H1 (cell line): Measurements from ENCODE around the gene GRK5. TPM values are rescaled to one million over a fixed set of nuclear protein-coding genes. Genes with fewer than 3 reads are reported as not detected.

Experiments used
- CTCF ChIA-PET: fragments of 300-600 bp; sonication (Branson Sonifier 250); formaldehyde crosslinking; loops from one replicate; lab custom pipeline; 2021; ENCODE audit not compliant: partially characterized antibody; lab: Charles Lee
- POLR2A ChIA-PET: fragments of 300-600 bp; sonication (Branson Sonifier 250); formaldehyde crosslinking; loops from one replicate; lab custom pipeline; 2021; ENCODE audit warnings: inconsistent platforms; ENCODE audit not compliant: partially characterized antibody; lab: Charles Lee
- DNase-seq, 2 experiments: peaks; one replicate each; pipeline versions ENCODE4 v3.0.0 to v3.0.0-alpha.2; 2010 to 2022; ENCODE audit warnings: low spot score in 2 of 2, low read depth in 1 of 2, mixed read lengths in 1 of 2
- FAIRE-seq: peaks from 2 replicates; lab custom pipeline; 2011; peaks lifted over from hg19 to GRCh38; lab: Jason Lieb, UNC
- H2AFZ ChIP-seq: 2 replicates; pipeline ENCODE4 v1.8.1; 2012; ENCODE audit warnings: low read length, inconsistent platforms
- H2AK5ac ChIP-seq: 2 replicates; pipeline ENCODE4 v1.6.1; 2013; ENCODE audit warnings: low read depth, low read length
- H2BK120ac ChIP-seq: replicated peaks from 2 replicates; pipeline ENCODE3; 2013; ENCODE audit warnings: low read depth, low read length, inconsistent platforms
- H2BK12ac ChIP-seq: 2 replicates; pipeline ENCODE4 v1.6.1; 2013; ENCODE audit warnings: low read depth, low read length
- H2BK15ac ChIP-seq: 2 replicates; pipeline ENCODE4 v1.6.1; 2013; ENCODE audit warnings: low read length
- H2BK20ac ChIP-seq: 2 replicates; pipeline ENCODE4 v1.6.1; 2013; ENCODE audit warnings: low read length
- H2BK5ac ChIP-seq: 2 replicates; pipeline ENCODE4 v1.6.1; 2013; ENCODE audit warnings: low read depth, low read length
- H3K14ac ChIP-seq: 2 replicates; pipeline ENCODE4 v1.6.1; 2013; ENCODE audit warnings: inconsistent platforms; ENCODE audit not compliant: insufficient read length
- H3K18ac ChIP-seq: 2 replicates; pipeline ENCODE4 v1.6.1; 2013; ENCODE audit warnings: low read length; ENCODE audit errors: extremely low read depth
- H3K23ac ChIP-seq: 2 replicates; pipeline ENCODE4 v1.6.1; 2013; ENCODE audit warnings: inconsistent platforms; ENCODE audit not compliant: insufficient read length
- H3K23me2 ChIP-seq: 2 replicates; pipeline ENCODE4 v1.6.1; 2013; ENCODE audit warnings: low read depth, low read length
- H3K27ac ChIP-seq: 2 replicates; pipeline ENCODE4 v1.6.1; 2011; ENCODE audit warnings: low read depth, low read length, inconsistent platforms
- H3K27me3 ChIP-seq, 4 experiments: replicated peaks in 1 of 4; 1 replicate in 1 of 4; 2 replicates in 3 of 4; pipeline versions ENCODE4 v1.6.1 to v1.8.1; 2011 to 2013; ENCODE audit warnings: low read length in 3 of 4, mild to moderate bottlenecking in 3 of 4, inconsistent platforms in 2 of 4, mixed read lengths in 2 of 4, moderate library complexity in 1 of 4; ENCODE audit not compliant: control insufficient read depth in 3 of 4, insufficient read depth in 3 of 4; ENCODE audit errors: extremely low read depth in 1 of 4
- H3K36me3 ChIP-seq, 4 experiments: 2 replicates each; pipeline versions ENCODE4 v1.6.1 to v1.8.1; 2011 to 2013; ENCODE audit warnings: mild to moderate bottlenecking in 4 of 4, low read length in 3 of 4, moderate library complexity in 2 of 4, control low read depth in 1 of 4, inconsistent platforms in 1 of 4; ENCODE audit not compliant: insufficient read depth in 4 of 4, control insufficient read depth in 2 of 4
- H3K4ac ChIP-seq: replicated peaks from 2 replicates; pipeline ENCODE3; 2013; ENCODE audit warnings: low read length, low read depth, mixed read lengths, inconsistent platforms; ENCODE audit not compliant: insufficient read length
- H3K4me1 ChIP-seq, 4 experiments: replicated peaks in 1 of 4; 1 replicate in 1 of 4; 2 replicates in 3 of 4; pipeline versions ENCODE4 v1.6.1 to v1.8.1; 2011 to 2013; ENCODE audit warnings: low read length in 3 of 4, inconsistent platforms in 2 of 4, mixed read lengths in 1 of 4; ENCODE audit not compliant: insufficient read depth in 4 of 4, control insufficient read depth in 3 of 4
- H3K4me2 ChIP-seq, 2 experiments: 2 replicates each; pipeline versions ENCODE4 v1.6.1 to v1.8.1; 2011 to 2013; ENCODE audit warnings: low read depth in 2 of 2, low read length in 2 of 2, control low read depth in 1 of 2, inconsistent platforms in 1 of 2, mild to moderate bottlenecking in 1 of 2; ENCODE audit not compliant: insufficient read depth in 1 of 2
- H3K4me3 ChIP-seq, 4 experiments: fragments of 200-600, 300-600 bp in 1 of 4; sonication (generic), shearing (Covaris generic), sonication (Bioruptor Twin) in 1 of 4; 2 replicates each; pipeline versions ENCODE4 v1.5.1 to v1.8.1; 2011 to 2016; ENCODE audit warnings: low read length in 4 of 4, low read depth in 3 of 4, control low read depth in 2 of 4, inconsistent platforms in 2 of 4, mild to moderate bottlenecking in 2 of 4, mixed read lengths in 1 of 4, moderate library complexity in 1 of 4; ENCODE audit not compliant: insufficient read depth in 2 of 4; ENCODE audit errors: extremely low read depth in 1 of 4
- H3K56ac ChIP-seq: replicated peaks from 2 replicates; pipeline ENCODE3; 2013; ENCODE audit warnings: low read depth, mild to moderate bottlenecking, mixed read lengths, low read length, inconsistent platforms; ENCODE audit not compliant: insufficient read length
- H3K79me1 ChIP-seq: 2 replicates; pipeline ENCODE4 v1.6.1; 2013; ENCODE audit warnings: low read depth, low read length, control low read depth
- H3K79me2 ChIP-seq, 2 experiments: 2 replicates each; pipeline versions ENCODE4 v1.6.1 to v1.8.1; 2012 to 2013; ENCODE audit warnings: low read length in 2 of 2, mild to moderate bottlenecking in 2 of 2, inconsistent platforms in 1 of 2; ENCODE audit not compliant: insufficient read depth in 2 of 2, control insufficient read depth in 1 of 2
- H3K9ac ChIP-seq, 4 experiments: replicated peaks in 1 of 4; 1 replicate in 1 of 4; 2 replicates in 3 of 4; pipeline versions ENCODE4 v1.6.1 to v1.8.1; 2011 to 2013; ENCODE audit warnings: low read depth in 3 of 4, low read length in 3 of 4, control low read depth in 2 of 4, mild to moderate bottlenecking in 2 of 4, moderate library complexity in 2 of 4, inconsistent platforms in 1 of 4; ENCODE audit errors: extremely low read depth in 1 of 4
- H3K9me3 ChIP-seq, 2 experiments: 2 replicates each; pipeline versions ENCODE4 v1.6.1 to v1.8.1; 2012 to 2013; ENCODE audit warnings: mild to moderate bottlenecking in 2 of 2, moderate library complexity in 2 of 2, control low read depth in 1 of 2, inconsistent platforms in 1 of 2, low read depth in 1 of 2, low read length in 1 of 2, mixed read lengths in 1 of 2; ENCODE audit not compliant: insufficient read depth in 2 of 2
- H4K20me1 ChIP-seq, 2 experiments: replicated peaks in 1 of 2; 2 replicates each; pipeline versions ENCODE3 to v1.8.1; 2011 to 2013; ENCODE audit warnings: inconsistent platforms in 2 of 2, low read length in 2 of 2, mild to moderate bottlenecking in 1 of 2; ENCODE audit not compliant: insufficient read depth in 2 of 2, control insufficient read depth in 1 of 2
- H4K5ac ChIP-seq: 2 replicates; pipeline ENCODE4 v1.6.1; 2013; ENCODE audit warnings: low read length, low read depth, mixed read lengths, inconsistent platforms; ENCODE audit not compliant: insufficient read length
- H4K8ac ChIP-seq: 2 replicates; pipeline ENCODE4 v1.8.0; 2013; ENCODE audit warnings: mild to moderate bottlenecking, moderate library complexity, low read length, inconsistent platforms; ENCODE audit not compliant: insufficient read depth; ENCODE audit errors: extremely low read depth
- H4K91ac ChIP-seq: replicated peaks from 2 replicates; pipeline ENCODE3; 2013; ENCODE audit warnings: low read length, mixed read lengths, inconsistent platforms; ENCODE audit not compliant: insufficient read length
- CREB1 ChIP-seq: IDR thresholded peaks from 2 replicates; pipeline ENCODE4 v1.6.1; 2012; ENCODE audit warnings: inconsistent platforms
- HDAC6 ChIP-seq: IDR thresholded peaks from one replicate; pipeline ENCODE4 v1.7.1; 2012; ENCODE audit warnings: low read depth, mild to moderate bottlenecking, inconsistent platforms, low read length, moderate library complexity
- JUND ChIP-seq: IDR thresholded peaks from 2 replicates; pipeline ENCODE4 v1.6.1; 2011; ENCODE audit warnings: mild to moderate bottlenecking, improper control_type of control experiment, low read length
- KDM4A ChIP-seq: IDR thresholded peaks from one replicate; pipeline ENCODE4 v1.7.1; 2012; ENCODE audit warnings: low read depth, mild to moderate bottlenecking, moderate library complexity, low read length, inconsistent platforms; ENCODE audit not compliant: severe bottlenecking
- POU5F1 ChIP-seq: IDR thresholded peaks from 2 replicates; pipeline ENCODE4 v1.6.1; 2011; ENCODE audit warnings: low read depth, mild to moderate bottlenecking, low read length, moderate library complexity
- SAP30 ChIP-seq: fragments of 300-600 bp; sonication (generic); IDR thresholded peaks from 2 replicates; pipeline ENCODE4 v1.7.1; 2012; ENCODE audit warnings: low read length, moderate library complexity, mild to moderate bottlenecking, inconsistent platforms; ENCODE audit not compliant: insufficient read depth, insufficient replicate concordance
- SP2 ChIP-seq: IDR thresholded peaks from 2 replicates; pipeline ENCODE4 v1.6.1; 2012; ENCODE audit warnings: mild to moderate bottlenecking, low read length, inconsistent platforms
- YY1 ChIP-seq: IDR thresholded peaks from 2 replicates; pipeline ENCODE4 v1.6.1; 2011; ENCODE audit warnings: low read depth, mild to moderate bottlenecking, low read length
- WGBS, 2 experiments: shearing (Covaris generic) in 1 of 2; methylation state at CpG; one replicate each; pipeline versions ENCODE4 v1.1.6 to v1.1.7; 2013 to 2015; ENCODE audit warnings: low lambda C conversion rate in 2 of 2, mixed read lengths in 2 of 2, inconsistent platforms in 1 of 2, low coverage in 1 of 2, missing lambda C conversion rate in 1 of 2; ENCODE audit not compliant: insufficient replicate concordance in 2 of 2, insufficient coverage in 1 of 2, insufficient read length in 1 of 2; ENCODE audit errors: extremely low coverage in 1 of 2, missing lambda C conversion rate in 1 of 2; 5-methylcytosine and 5-hydroxymethylcytosine counted together
- polyA plus RNA-seq, 7 experiments: library from polyadenylated mRNA; depleted of rRNA in 3 of 7; stranded (reverse) in 5 of 7; unstranded in 2 of 7; fragments of >200 nt in 5 of 7; fragments of 200-250 nt in 2 of 7; gene quantifications; 1 replicate in 5 of 7; 2 replicates in 1 of 7; 4 replicates in 1 of 7; pipeline versions ENCODE4 v1.2.1 to v1.2.3, GENCODE V29; 2011 to 2013; ENCODE audit warnings: missing spikeins in 2 of 7, mixed read lengths in 2 of 7
- total RNA-seq: library from RNA; stranded (reverse); fragmentation: NEBNext Ultra II Directional; extraction: Animal tissue kit (Norgen Biotek cat#: 25700); gene quantifications from 2 replicates; pipeline ENCODE4 v1.2.1, GENCODE V29; 2021

Gene GRK5
- total and polyA plus RNA-seq, 2 of the 8 experiments (the other 6 are each of a cell fraction or from before 2014, with no cell fraction given) = 0.54 to 2.5 TPM

DNA sequence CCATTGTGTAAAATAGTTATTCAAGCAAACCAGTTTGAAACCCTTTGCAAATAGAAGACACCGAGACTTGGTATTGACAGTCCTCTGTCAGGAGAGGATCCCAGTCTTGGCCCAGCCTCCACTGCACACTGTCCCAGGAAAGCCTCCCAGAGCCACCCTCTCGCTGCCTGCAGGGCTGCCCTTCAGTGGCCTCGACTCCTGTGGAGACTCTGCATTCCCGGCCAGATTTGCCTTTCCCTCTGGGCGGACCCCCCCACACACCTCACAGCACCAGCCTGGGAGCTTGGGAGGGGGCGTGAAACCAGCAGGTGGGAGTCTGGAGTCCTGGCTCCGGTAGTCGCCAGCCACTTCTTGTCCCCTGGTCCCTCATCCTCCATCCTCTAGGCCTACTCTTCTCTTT, 48.7 kb downstream of the GRK5 start:
- no peak overlapping the region for H3K9ac ChIP-seq
- H2AFZ ChIP-seq = no peak overlapping the region
- no peak overlapping the region for H2AK5ac ChIP-seq
- H3K4me1 ChIP-seq = peaks cover 0 to 4% (median 2%) of the 10 kb centered on the region in 4 experiments; a peak in 2 of 7 replicates
- no peak overlapping the region for H2BK5ac ChIP-seq
- peaks cover 0 to 9% (median 6%) of the 10 kb centered on the region in 4 experiments; a peak in 4 of 7 replicates for H3K27me3 ChIP-seq
- FAIRE-seq (no peak), DNase-seq (no peak)
- WGBS, 2 experiments = 82% methylated on average over 8 of the region's 8 CpGs; no CpG with 5 or more reads in 1 of the 2 experiments
- no peak overlapping the region for H2BK15ac ChIP-seq
- H3K4me3 ChIP-seq = no peak overlapping the region
- no peak overlapping the region for H3K4me2 ChIP-seq
- POLR2A ChIA-PET = interaction anchor here (0.5 kb wide), 1 partner anchor 48 kb away, joined by 3 read pairs; no protein-coding TSS in a partner anchor
- H3K23me2 ChIP-seq = no peaks in the 10 kb centered on the region
- H3K79me2 ChIP-seq = no peaks in the 10 kb centered on the region
- H4K8ac ChIP-seq = no peak overlapping the region
- no peak overlapping the region for H4K5ac ChIP-seq
- peaks cover 0 to 5% of the 10 kb centered on the region in 2 experiments for H4K20me1 ChIP-seq
- no peak overlapping the region for H3K18ac ChIP-seq
- H3K79me1 ChIP-seq = no peaks in the 10 kb centered on the region
- no peaks in the 10 kb centered on the region for H3K36me3 ChIP-seq
- no peak overlapping the region for H2BK12ac ChIP-seq
- no peak overlapping the region for H3K23ac ChIP-seq
- no peak overlapping the region for H3K4ac ChIP-seq
- no peak overlapping the region for H3K14ac ChIP-seq
- H3K56ac ChIP-seq = no peak overlapping the region
- H2BK20ac ChIP-seq = no peak overlapping the region
- H4K91ac ChIP-seq = no peak overlapping the region
- H3K9me3 ChIP-seq = no peaks in the 10 kb centered on the region; a peak in 1 of 4 replicates
- no peak overlapping the region for H2BK120ac ChIP-seq
- no peak for TF ChIP-seq POU5F1
- no peak for TF ChIP-seq JUND
- no peak for TF ChIP-seq SAP30
- no peak for TF ChIP-seq KDM4A
- TF ChIP-seq CREB1 = no peak
- no peak for TF ChIP-seq YY1
- TF ChIP-seq HDAC6 = no peak
- TF ChIP-seq SP2 = no peak
- H3K27ac ChIP-seq = no peak overlapping the region
- CTCF ChIA-PET = no interaction called here
